HG02678 (cell line): ENCODE data around the gene ANO10.
"Not testable (repeated sequence)": the region's sequence is repeated elsewhere in the genome, so short reads cannot be mapped to it uniquely, and the experiment has no call there.

Experiments used
- ATAC-seq: cut with Tn5 transposase; IDR thresholded peaks from one replicate; pipeline ENCODE4 v1.9.1; 2021; ENCODE audit warnings: mild to moderate bottlenecking, moderate library complexity; ENCODE audit not compliant: unreplicated experiment

Gene ANO10

GRCh38 chr3:43484926-43485488, 136.8 kb downstream of the ANO10 start:
- no peak for ATAC-seq

DNA sequence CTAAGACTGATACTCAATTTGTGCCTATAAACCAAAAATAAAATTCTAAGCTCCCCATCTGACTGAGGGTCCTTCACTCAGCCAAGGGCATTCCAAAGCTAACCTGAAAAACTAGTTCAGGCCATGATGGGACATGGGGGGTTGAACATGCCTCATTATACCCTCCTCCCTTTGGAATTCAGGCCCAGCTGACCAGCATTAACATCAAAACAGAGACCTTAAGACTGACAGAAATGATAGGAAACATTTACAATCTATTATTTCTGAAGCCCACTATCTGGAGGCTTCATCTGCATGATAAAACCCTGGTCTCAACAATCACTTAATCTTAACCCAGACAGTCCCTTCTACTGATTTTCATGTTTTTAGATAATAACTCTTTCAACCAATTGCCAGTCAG, 140.4 kb downstream of the ANO10 start:
- ATAC-seq, result no peak

DNA sequence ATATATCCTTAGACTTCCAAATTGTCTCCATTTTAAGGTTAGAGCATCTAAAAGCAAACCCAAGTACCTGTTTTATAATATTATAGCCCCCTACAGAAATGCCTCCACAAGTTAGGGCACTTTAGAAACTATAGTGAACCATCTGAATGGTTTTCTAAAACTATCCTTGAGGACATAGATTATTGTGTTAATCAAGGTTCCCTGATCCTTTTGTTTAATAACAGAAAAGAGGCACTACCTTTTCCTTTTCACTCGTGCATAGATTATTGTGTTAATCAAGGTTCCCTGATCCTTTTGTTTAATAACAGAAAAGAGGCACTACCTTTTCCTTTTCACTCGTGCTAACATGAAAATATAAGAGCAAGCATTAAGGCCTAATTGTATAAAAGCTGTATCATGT, 143.0 kb downstream of the ANO10 start:
- not testable (repeated sequence) for ATAC-seq

- no peak for ATAC-seq
These were observed 143.6 kb downstream of the ANO10 start for GRCh38 chr3:43478118-43478785.

DNA sequence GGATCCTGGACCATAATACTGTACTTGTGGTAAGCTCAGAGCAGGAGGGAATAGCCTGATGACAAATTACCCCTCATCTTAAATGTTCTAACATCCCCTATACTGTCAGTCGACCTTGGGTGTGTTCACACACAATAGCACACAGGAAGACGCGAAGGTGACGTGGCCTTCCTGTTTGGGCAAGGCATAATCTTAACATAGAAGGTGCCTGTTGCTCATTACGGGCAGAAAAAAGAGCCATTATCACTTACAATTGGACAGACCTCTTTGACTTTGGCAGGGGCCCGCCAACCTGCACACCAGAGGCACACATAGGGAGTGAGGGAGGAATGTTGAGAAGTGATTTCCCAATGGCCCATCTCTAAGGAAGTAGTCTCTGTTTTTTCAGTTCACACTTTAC, 144.2 kb downstream of the ANO10 start:
- no peak for ATAC-seq

GRCh38 chr3:43473737-43474136, 148.1 kb downstream of the ANO10 start:
- ATAC-seq, result no peak

- ATAC-seq, result no peak
These were observed 148.6 kb downstream of the ANO10 start for GRCh38 chr3:43473244-43473643.

DNA sequence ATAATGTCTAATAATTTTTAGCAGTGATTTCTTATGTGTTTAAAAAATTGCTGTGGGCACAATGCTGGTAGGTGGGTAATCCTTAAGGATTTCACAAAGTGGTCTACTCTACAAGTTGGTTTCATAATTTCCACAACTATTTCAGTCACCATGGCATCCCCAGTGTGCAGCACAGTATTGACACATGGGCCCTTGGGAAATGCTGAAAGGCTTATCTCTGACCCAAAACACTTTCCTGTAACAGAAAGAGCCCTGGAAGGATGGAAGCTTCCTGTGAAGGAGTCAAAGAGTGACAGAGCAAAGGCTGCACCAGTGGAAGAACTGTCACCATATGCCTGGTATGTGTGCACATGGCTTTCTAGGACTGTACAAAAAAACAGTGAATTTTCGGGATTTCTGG, 153.7 kb downstream of the ANO10 start:
- ATAC-seq, result no peak

GRCh38 chr3:43465109-43465508, 156.7 kb downstream of the ANO10 start:
- no peak for ATAC-seq

DNA sequence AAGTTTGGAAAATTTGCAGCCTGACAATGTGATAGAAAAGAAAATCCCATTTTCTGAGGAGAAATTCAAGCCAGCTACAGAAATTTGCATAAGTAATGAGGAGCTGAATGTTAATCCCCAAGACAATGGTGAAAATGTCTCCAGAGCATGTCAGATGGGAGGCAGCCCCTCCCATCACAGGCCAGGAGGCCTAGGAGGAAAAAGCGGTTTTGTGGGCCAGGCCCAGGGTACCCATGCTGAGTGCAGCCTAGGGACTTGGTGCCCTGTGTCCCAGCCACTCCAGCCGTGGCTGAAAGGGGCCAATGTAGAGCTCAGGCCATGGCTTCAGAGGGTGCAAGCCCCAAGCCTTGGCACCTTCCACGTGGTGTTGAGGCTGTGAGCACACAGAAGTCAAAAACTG, 159.2 kb downstream of the ANO10 start:
- ATAC-seq, result not testable (repeated sequence)

GRCh38 chr3:43461345-43461744, 160.5 kb downstream of the ANO10 start:
- no peak for ATAC-seq

DNA sequence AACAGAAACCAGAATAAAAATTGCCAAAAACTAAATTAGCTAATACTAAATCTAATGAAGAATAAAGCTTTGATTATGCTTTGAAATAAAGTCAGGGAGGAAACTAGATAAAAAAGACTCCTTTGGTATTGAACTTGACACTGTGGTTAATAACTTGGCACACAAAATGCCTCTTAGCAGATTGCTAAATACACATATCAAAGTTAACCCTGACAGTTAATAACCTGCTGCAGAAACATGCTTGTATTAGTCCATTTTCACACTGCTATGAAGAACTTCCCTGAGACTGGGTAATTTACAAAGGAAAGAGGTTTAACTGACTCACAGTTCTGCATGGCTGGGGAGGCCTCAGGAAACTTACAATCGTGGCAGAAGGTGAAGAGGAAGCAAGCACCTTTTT, 164.8 kb downstream of the ANO10 start:
- ATAC-seq, result not testable (repeated sequence)

GRCh38 chr3:43455233-43455632, 166.6 kb downstream of the ANO10 start:
- no peak for ATAC-seq

DNA sequence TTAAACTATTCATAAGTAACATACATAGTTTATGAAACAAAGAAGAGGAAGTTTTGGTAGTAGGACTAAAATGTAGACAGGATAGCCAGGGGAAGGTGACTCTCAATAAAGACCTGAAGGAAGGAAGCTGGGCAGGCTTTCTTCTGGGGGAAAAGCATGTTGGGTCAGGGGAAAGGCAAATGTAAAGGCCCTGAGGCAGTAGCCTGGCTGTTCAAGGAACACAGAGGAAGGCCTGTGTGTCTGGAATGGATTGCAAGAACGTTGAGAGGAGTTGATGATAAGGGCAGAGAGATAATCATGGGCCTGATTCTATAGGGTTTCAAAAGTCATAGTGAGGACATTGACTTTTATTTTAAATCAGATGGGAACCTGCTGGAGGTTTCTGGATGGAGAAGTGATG, 167.8 kb downstream of the ANO10 start:
- ATAC-seq, result no peak

- no peak for ATAC-seq
These were observed 170.0 kb downstream of the ANO10 start for GRCh38 chr3:43451670-43452254.

DNA sequence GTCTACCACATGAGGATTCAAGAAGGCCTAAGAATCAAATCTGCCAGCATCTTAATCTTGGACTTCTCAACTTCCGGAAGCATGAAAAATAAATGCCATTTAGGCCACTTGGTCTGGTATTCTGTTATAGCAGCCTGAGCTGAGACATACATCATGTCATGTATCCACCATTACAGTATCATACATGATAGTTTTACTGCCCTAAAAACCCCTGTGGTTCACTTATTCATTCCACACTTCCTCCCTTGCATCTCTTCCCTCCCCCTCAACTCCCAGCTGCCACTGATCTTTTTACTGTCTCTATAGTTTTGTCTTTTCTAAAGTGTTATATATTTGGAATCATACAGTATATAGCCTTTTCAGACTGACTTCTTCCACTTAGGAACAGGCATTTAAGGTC, 173.7 kb downstream of the ANO10 start:
- no peak for ATAC-seq

DNA sequence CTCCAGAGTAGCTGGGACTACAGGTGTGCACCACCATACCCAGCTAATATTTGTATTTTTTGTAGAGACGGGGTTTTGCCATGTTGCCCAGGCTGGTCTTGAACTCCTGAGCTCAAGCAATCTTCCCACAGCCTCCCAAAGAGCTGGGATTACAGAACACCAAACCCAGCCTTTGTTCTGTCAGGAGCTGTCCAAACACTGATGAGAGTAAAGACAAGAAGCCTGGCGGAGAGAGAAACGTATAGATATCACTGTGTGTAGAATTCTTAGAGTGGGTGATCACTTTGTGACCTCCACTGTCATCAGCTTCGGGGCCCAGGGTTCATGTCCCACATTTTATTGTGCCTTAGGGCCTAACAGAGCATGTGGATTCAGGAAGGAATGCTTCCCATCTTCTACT, 176.0 kb downstream of the ANO10 start:
- no peak for ATAC-seq

- no peak for ATAC-seq
These were observed 178.9 kb downstream of the ANO10 start for GRCh38 chr3:43442872-43443395.

DNA sequence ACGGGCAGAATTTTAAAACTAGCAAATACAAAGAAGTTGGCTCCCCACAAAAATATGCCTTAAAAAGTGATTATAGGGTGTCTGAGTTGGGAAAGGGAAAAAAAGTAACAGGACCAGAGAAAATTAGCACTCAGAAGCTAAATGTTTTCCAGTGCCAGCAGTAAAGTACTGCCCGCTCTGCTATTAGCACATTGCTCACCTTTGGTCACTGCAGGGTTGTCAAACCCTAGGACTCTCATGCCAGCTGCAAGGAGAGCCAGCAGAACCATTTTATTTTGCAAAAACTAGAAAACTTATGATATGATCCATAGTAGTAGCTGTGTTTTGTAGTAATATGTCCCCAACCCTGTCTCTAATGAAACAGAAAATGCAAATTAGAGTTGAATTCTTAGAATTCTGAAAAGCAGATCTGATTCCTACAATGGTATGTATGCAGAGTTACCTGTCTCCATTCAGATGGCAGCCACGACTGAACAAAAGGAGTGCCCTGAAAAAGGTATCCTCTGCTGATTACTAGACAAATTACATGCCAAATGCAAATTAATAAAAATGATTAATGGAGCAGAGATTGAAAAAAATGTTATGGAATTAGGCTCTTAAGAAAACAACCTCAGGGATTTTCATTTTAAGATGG, 185.2 kb downstream of the ANO10 start:
- no peak for ATAC-seq

DNA sequence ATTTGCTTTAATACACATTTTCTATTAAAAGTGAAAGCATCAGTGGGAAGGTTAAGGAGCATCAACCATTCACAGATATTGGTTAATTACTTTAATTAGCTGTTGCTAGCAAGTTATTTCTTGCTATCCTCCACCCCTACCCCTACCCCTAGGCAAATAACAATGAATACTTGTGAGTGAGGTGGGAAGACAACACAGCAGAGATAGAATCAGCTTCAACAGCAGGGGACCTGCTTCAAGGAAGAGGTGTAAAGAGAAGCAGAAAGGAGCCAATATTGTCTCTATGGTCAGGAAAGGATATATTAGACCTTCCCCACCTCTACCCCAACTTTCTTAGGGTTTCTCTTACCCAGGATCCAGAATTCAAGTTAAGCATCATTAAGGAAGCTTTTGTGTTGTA, 186.1 kb downstream of the ANO10 start:
- ATAC-seq, result no peak

DNA sequence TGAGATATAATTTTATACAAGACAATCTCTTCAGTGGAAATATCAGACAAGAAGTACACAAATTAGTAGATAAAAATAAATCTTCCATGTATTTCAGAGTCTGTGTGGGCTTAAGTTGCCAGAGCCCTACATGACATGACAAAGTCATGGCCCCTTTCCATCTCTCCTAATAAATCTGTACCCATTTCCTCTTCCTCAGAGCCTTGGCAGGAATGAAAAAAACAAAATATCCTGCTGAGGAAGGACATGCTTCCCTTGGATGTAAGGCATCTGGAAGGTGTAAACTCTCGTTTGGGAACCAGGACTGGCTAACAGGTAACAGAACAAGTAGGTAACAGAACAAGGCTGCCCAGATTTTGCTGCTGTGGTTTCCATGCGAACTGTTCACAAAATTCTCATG, 187.4 kb downstream of the ANO10 start:
- no peak for ATAC-seq

GRCh38 chr3:43432462-43432861, 189.3 kb downstream of the ANO10 start:
- ATAC-seq, result no peak
